H9 (cell line): ENCODE measurements around the gene HS6ST2. TPM values are rescaled to one million over a fixed set of nuclear protein-coding genes. Genes with fewer than 3 reads are reported as not detected.

Source experiments
- DNase-seq: peaks from one replicate; pipeline ENCODE4 v3.0.0-alpha.2; 2017
- H2AFZ ChIP-seq: one replicate; pipeline ENCODE4 v1.6.1; 2013; ENCODE audit warnings: mild to moderate bottlenecking, low read length, control low read depth, moderate library complexity
- H2AK5ac ChIP-seq: 2 replicates; pipeline ENCODE4 v1.6.1; 2013; ENCODE audit warnings: low read length, control low read depth, mixed read lengths; ENCODE audit not compliant: insufficient read length
- H2BK120ac ChIP-seq: one replicate; pipeline ENCODE4 v1.6.1; 2013; ENCODE audit warnings: low read depth, mild to moderate bottlenecking, low read length, control low read depth, inconsistent platforms; ENCODE audit not compliant: poor library complexity, severe bottlenecking
- H2BK12ac ChIP-seq: 2 replicates; pipeline ENCODE4 v1.6.1; 2013; ENCODE audit warnings: low read length, control low read depth, mixed read lengths, low read depth; ENCODE audit not compliant: insufficient read length
- H2BK15ac ChIP-seq: 2 replicates; pipeline ENCODE4 v1.6.1; 2013; ENCODE audit warnings: low read depth, low read length, control low read depth
- H2BK20ac ChIP-seq: one replicate; pipeline ENCODE4 v1.6.1; 2013; ENCODE audit warnings: low read depth, mild to moderate bottlenecking, low read length, control low read depth, inconsistent platforms; ENCODE audit not compliant: poor library complexity, severe bottlenecking
- H2BK5ac ChIP-seq: 2 replicates; pipeline ENCODE4 v1.6.1; 2013; ENCODE audit warnings: low read length, control low read depth, mixed read lengths; ENCODE audit not compliant: insufficient read length
- H3K14ac ChIP-seq: 2 replicates; pipeline ENCODE4 v1.6.1; 2013; ENCODE audit warnings: low read length, control low read depth; ENCODE audit not compliant: insufficient read depth
- H3K18ac ChIP-seq: 2 replicates; pipeline ENCODE4 v1.6.1; 2013; ENCODE audit warnings: low read depth, mild to moderate bottlenecking, mixed read lengths, low read length, control low read depth; ENCODE audit not compliant: insufficient read length
- H3K23ac ChIP-seq: 2 replicates; pipeline ENCODE4 v1.6.1; 2013; ENCODE audit warnings: low read length, control low read depth, mixed read lengths, low read depth; ENCODE audit not compliant: insufficient read length
- H3K23me2 ChIP-seq: 2 replicates; pipeline ENCODE4 v1.6.1; 2013; ENCODE audit warnings: low read depth, mild to moderate bottlenecking, mixed read lengths, low read length, control low read depth; ENCODE audit not compliant: insufficient read length, poor library complexity, severe bottlenecking
- H3K27ac ChIP-seq: 2 replicates; pipeline ENCODE4 v1.5.1; 2013; ENCODE audit warnings: low read length, control low read depth, mixed read lengths, low read depth; ENCODE audit not compliant: insufficient read length
- H3K27me3 ChIP-seq: 2 replicates; pipeline ENCODE4 v1.6.1; 2013; ENCODE audit warnings: low read length, control low read depth, inconsistent platforms; ENCODE audit not compliant: insufficient read depth
- H3K4ac ChIP-seq: 2 replicates; pipeline ENCODE4 v1.6.1; 2013; ENCODE audit warnings: low read depth, mild to moderate bottlenecking, control low read depth, inconsistent platforms, low read length, moderate library complexity
- H3K4me1 ChIP-seq: 2 replicates; pipeline ENCODE4 v1.6.1; 2013; ENCODE audit warnings: low read length, control low read depth, inconsistent platforms; ENCODE audit not compliant: insufficient read depth
- H3K4me2 ChIP-seq: 2 replicates; pipeline ENCODE4 v1.6.1; 2013; ENCODE audit warnings: low read length, control low read depth, mixed read lengths; ENCODE audit not compliant: insufficient read length, insufficient read depth
- H3K56ac ChIP-seq: 2 replicates; pipeline ENCODE4 v1.6.1; 2013; ENCODE audit warnings: low read depth, mild to moderate bottlenecking, mixed read lengths, low read length, control low read depth; ENCODE audit not compliant: insufficient read length
- H3K79me1 ChIP-seq: 2 replicates; pipeline ENCODE4 v1.6.1; 2013; ENCODE audit warnings: low read depth, mild to moderate bottlenecking, moderate library complexity, low read length, control low read depth, inconsistent platforms; ENCODE audit not compliant: insufficient read depth, poor library complexity, severe bottlenecking
- H3K79me2 ChIP-seq: 2 replicates; pipeline ENCODE4 v1.6.1; 2013; ENCODE audit warnings: low read length, control low read depth, inconsistent platforms; ENCODE audit not compliant: insufficient read depth
- H3K9ac ChIP-seq: 2 replicates; pipeline ENCODE4 v1.6.1; 2013; ENCODE audit warnings: low read length, control low read depth, mixed read lengths; ENCODE audit not compliant: insufficient read length; ENCODE audit errors: extremely low read depth
- H3K9me3 ChIP-seq: one replicate; pipeline ENCODE4 v1.6.1; 2013; ENCODE audit warnings: low read depth, low read length, inconsistent platforms; ENCODE audit not compliant: control insufficient read depth
- H3T11ph ChIP-seq: one replicate; pipeline ENCODE4 v1.6.1; 2013; ENCODE audit warnings: mild to moderate bottlenecking, low read length, control low read depth, inconsistent platforms
- H4K20me1 ChIP-seq: one replicate; pipeline ENCODE4 v1.6.1; 2013; ENCODE audit not compliant: control insufficient read depth, insufficient read length, insufficient read depth
- H4K5ac ChIP-seq: 2 replicates; pipeline ENCODE4 v1.6.1; 2013; ENCODE audit warnings: low read depth, mild to moderate bottlenecking, mixed read lengths, low read length, control low read depth; ENCODE audit not compliant: insufficient read length
- H4K8ac ChIP-seq: replicated peaks from 2 replicates; pipeline ENCODE4 v1.6.1; 2013; ENCODE audit warnings: low read length, control low read depth, mixed read lengths, low read depth; ENCODE audit not compliant: insufficient read length
- H4K91ac ChIP-seq: 2 replicates; pipeline ENCODE4 v1.6.1; 2013; ENCODE audit warnings: low read depth, mild to moderate bottlenecking, moderate library complexity, mixed read lengths, low read length, control low read depth; ENCODE audit not compliant: insufficient read length
- H3K27ac Mint-ChIP-seq, 3 experiments: 2 replicates in 2 of 3; 3 replicates in 1 of 3; pipeline ENCODE4 v1.8.0; 2020 to 2021; ENCODE audit warnings: mixed read lengths in 3 of 3, mild to moderate bottlenecking in 1 of 3, moderate library complexity in 1 of 3
- H3K27me3 Mint-ChIP-seq: 2 replicates; pipeline ENCODE4 v1.8.0; 2021; ENCODE audit warnings: low read depth, mild to moderate bottlenecking, moderate library complexity, mixed read lengths
- H3K36me3 Mint-ChIP-seq, 3 experiments: 2 replicates in 2 of 3; 3 replicates in 1 of 3; pipeline ENCODE4 v1.8.0; 2020 to 2021; ENCODE audit warnings: low read depth in 3 of 3, mixed read lengths in 3 of 3; ENCODE audit not compliant: insufficient read depth in 1 of 3
- H3K4me1 Mint-ChIP-seq, 2 experiments: 2 replicates each; pipeline ENCODE4 v1.8.0; 2020; ENCODE audit warnings: mixed read lengths in 2 of 2
- H3K4me3 Mint-ChIP-seq, 2 experiments: 2 replicates in 1 of 2; 3 replicates in 1 of 2; pipeline ENCODE4 v1.8.0; 2020 to 2021; ENCODE audit warnings: mild to moderate bottlenecking in 2 of 2, mixed read lengths in 2 of 2, moderate library complexity in 1 of 2
- H3K9me3 Mint-ChIP-seq, 2 experiments: 2 replicates in 1 of 2; 3 replicates in 1 of 2; pipeline ENCODE4 v1.8.0; 2020; ENCODE audit warnings: mild to moderate bottlenecking in 2 of 2, mixed read lengths in 2 of 2, moderate library complexity in 1 of 2
- WGBS: extraction: QIAGEN DNeasy Blood & Tissue Kit; methylation state at CpG from one replicate; pipeline ENCODE4 v1.1.7; 2013; ENCODE audit warnings: missing lambda C conversion rate, low lambda C conversion rate, mixed read lengths; ENCODE audit not compliant: insufficient read length; ENCODE audit errors: extremely low coverage; 5-methylcytosine and 5-hydroxymethylcytosine counted together
- total RNA-seq: library from RNA; stranded (reverse); gene quantifications from 2 replicates; pipeline ENCODE4 v1.2.1, GENCODE V29; 2021
- TF ChIP-seq, protein P1 (sequence below): fragments of 200-600 bp; sonication (generic); conservative IDR thresholded peaks from 3 replicates; pipeline ENCODE4 v1.8.0; 2021; ENCODE audit warnings: antibody characterized with exemption, mild to moderate bottlenecking

The HS6ST2 gene
- total RNA-seq, 1 experiment from 2014 or later = 4.8 TPM

DNA sequence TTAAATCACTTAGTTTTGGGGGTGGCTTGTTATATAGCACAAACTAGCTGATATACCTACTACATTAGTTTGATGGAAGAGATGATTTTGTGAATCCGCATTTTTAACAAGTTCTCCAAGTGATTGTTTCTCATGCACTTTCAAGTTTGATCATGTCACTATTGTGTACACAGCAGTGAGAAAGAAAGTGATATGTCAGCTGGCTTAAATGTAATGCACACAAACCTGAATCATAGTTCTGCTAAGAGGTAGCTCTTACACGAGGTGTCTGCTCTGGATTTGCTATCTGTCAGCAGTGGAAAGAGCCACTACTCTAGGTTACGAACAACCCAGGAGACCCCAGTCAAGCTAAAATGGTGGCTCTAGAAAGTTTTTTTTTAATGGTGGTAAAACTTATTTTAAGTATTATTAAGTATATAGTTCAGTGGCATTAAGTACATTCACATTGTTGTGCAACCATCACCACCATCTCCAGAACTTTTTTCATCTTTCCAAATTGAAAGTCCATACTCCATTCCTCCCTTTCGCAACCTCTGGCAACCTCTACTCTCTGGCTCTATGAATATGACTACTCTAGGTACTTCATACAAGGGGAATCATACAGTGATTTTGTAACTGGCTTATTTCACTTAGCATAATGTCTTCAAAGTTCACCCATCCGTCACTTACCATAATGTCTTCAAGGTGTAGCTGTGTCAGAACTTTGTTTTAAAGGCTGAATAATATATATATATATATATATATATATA lies 147.3 kb downstream of the HS6ST2 start:
- WGBS = no CpG with 5 or more reads among the region's 5 CpGs
- no peak for DNase-seq
- Histone ChIP-seq H3K4ac (no peak overlapping the region), H3K4me2 (no peak overlapping the region), H2BK5ac (no peak overlapping the region), H3K27me3 (no peaks in the 10 kb centered on the region), H3T11ph (no peak overlapping the region), H2BK12ac (no peak overlapping the region), H2BK15ac (no peak overlapping the region), H3K23me2 (no peaks in the 10 kb centered on the region), H2BK120ac (no peak overlapping the region), H3K9me3 (no peaks in the 10 kb centered on the region), H3K9ac (no peak overlapping the region), H3K79me2 (no peaks in the 10 kb centered on the region), H3K56ac (no peak overlapping the region), H3K4me1 (no peaks in the 10 kb centered on the region), H3K23ac (no peak overlapping the region), H4K8ac (no peak overlapping the region), H3K27ac (no peak overlapping the region), H4K20me1 (no peaks in the 10 kb centered on the region), H3K79me1 (no peaks in the 10 kb centered on the region), H4K91ac (no peak overlapping the region), H2AFZ (no peak overlapping the region), H3K14ac (no peak overlapping the region), H2BK20ac (no peak overlapping the region), H4K5ac (no peak overlapping the region), H2AK5ac (no peak overlapping the region), H3K18ac (no peak overlapping the region)
- no peak overlapping the region for H3K4me3 Mint-ChIP-seq
- no peaks in the 10 kb centered on the region for H3K9me3 Mint-ChIP-seq
- H3K36me3 Mint-ChIP-seq = no peaks in the 10 kb centered on the region
- H3K4me1 Mint-ChIP-seq = 0 out of 4 replicates have a peak, but pooled peaks cover 0 to 3% of the 10 kb centered on the region in 2 experiments
- H3K27me3 Mint-ChIP-seq = no peaks in the 10 kb centered on the region
- no peak overlapping the region for H3K27ac Mint-ChIP-seq
- TF ChIP-seq, protein P1, sequence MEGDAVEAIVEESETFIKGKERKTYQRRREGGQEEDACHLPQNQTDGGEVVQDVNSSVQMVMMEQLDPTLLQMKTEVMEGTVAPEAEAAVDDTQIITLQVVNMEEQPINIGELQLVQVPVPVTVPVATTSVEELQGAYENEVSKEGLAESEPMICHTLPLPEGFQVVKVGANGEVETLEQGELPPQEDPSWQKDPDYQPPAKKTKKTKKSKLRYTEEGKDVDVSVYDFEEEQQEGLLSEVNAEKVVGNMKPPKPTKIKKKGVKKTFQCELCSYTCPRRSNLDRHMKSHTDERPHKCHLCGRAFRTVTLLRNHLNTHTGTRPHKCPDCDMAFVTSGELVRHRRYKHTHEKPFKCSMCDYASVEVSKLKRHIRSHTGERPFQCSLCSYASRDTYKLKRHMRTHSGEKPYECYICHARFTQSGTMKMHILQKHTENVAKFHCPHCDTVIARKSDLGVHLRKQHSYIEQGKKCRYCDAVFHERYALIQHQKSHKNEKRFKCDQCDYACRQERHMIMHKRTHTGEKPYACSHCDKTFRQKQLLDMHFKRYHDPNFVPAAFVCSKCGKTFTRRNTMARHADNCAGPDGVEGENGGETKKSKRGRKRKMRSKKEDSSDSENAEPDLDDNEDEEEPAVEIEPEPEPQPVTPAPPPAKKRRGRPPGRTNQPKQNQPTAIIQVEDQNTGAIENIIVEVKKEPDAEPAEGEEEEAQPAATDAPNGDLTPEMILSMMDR = no peak
